HG02759 (cell line): ENCODE results near the gene ADAM10.

Source experiments
- ATAC-seq: cut with Tn5 transposase; IDR thresholded peaks from one replicate; pipeline ENCODE4 v1.9.1; 2021; ENCODE audit warnings: mild to moderate bottlenecking, moderate library complexity; ENCODE audit not compliant: unreplicated experiment

Gene ADAM10

DNA sequence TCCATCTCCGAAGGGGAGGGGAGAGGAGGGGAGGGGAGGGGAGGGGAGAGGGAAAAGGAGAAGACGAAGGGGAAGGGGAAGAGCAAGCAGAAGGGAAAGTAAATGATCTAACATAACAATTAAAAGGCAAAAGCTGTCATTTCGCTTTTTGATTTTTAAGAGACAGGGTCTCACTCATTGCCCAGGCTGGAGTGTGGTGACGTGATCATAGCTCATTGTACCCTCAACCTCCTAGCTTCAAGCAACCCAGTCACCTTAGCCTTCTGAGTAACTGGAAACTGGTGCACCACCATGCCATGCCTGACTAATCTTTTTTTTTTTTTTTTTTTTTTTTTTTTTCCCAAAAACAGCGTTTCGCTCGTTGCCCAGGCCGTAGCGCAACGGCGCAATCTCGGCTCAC is 22.6 kb downstream of the ADAM10 start:
- ATAC-seq: no peak

DNA sequence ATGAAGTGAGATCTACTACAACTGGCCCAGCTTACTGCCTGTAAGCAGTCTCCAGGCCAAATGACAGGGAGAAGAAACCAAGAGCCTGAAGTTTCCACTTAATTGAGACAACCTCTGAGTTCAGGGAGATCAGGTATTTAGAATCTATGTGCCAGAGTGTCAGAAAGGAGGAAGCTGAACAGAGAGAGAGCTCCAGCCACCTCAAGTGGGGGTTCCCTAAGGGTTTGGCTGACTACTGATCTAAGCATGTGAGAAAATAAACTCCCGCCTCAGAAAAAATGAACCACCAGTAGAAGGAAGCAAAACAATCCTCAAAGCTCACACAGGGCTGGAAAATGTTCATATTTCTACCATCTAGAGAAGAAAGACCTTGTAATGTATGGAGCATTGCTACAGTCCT is 25.0 kb downstream of the ADAM10 start:
- ATAC-seq: peak; percentile 84

DNA sequence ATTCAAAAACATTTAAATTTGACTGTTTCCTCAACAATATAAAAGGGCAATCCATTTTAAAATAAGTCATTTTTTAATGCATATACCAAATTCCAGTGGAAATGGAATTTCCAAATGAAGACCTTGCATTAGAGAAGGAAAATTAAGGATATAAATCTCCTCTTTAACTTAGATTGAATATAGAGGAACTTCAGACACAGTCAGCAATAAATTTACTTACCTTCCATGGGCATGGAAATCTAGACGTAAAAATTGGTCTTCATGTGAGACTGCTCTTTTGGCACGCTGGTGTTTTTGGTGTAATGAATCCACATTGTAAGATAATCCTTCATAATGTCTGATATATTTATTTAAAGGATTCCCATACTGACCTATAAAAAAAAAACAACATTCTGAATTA is 32.1 kb downstream of the ADAM10 start:
- ATAC-seq: no peak

DNA sequence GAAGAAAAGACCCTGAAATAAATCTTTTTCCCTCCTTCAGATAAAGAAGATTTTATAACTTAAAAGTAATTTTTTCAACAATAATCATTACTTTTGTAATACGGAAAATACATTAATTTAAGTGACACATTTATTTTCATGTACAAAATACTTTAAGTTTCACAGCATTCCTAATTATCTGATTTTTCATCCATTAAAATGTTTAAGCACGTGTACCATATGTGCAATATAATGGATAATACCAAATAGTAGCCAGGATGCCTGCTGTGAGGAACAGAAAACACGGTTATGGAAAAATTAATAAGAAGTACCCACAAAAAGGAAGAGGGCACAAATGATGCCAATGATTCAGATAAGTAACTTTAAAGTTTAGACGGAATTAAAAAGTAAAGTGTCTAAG is 33.5 kb downstream of the ADAM10 start:
- ATAC-seq: no peak

DNA sequence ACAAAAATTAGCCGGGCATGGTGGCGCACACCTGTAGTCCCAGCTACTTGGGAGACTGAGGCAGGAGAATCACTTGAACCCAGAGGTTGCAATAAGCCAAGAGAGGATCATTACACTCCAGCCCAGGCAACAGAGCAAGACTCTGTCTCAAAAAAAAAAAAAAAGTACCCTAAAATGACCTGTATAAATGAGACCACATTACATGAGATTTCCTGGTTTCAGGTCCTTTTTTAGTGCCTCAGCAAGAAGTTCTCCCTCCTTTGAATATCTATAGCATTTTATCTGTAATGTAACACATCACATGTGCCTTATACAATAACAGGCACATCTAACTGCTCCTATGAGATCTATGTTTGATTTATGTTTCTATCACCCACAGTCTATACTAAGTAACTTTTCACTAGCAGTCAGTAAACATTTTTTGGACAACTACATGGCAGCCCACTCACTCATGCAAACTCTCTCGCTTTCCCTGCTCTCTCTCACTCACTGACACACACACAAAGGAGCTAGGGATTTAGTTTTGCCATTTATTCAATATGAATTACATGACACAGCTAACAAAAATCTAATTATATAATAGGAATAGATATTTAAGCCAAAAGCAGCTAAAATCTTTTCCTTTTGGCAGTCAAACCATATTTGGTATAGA is 34.1 kb downstream of the ADAM10 start:
- no peak for ATAC-seq

DNA sequence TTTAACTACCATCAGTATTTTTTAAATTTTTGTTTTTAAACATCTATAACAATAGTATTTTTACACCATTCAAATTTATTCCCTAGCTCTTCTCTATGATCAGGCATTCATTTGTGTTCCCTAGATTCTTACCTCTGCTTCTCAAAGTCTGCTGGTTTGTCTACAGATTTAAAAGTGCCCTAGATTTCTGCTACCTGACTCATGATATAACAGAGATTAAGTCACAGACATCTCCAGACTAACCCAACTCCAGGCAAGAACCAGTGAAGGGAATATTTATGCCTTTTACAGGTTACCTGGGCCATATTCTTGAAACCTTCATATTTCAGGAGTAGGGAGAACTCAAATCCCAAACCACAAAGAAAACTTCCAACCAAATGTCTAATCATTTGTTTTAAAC is 38.8 kb downstream of the ADAM10 start:
- no peak for ATAC-seq

DNA sequence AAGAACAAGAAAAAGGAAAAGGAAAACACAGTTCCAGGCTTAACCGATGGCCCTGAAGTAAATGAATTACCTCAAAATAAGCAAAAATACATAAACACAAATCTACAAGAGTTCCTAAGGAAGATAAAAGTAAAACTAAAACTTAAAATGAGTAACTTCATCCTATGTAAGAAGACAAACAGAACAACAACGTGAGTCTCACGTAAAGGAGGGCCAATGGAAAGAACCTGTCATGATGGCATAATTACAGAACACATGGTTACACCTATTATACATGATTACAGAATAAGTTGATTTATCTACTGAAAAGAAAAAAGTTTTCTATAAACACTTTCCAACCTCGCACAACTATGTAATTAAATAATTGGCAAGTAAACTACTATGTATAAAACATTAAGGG is 42.1 kb downstream of the ADAM10 start:
- ATAC-seq: no peak

DNA sequence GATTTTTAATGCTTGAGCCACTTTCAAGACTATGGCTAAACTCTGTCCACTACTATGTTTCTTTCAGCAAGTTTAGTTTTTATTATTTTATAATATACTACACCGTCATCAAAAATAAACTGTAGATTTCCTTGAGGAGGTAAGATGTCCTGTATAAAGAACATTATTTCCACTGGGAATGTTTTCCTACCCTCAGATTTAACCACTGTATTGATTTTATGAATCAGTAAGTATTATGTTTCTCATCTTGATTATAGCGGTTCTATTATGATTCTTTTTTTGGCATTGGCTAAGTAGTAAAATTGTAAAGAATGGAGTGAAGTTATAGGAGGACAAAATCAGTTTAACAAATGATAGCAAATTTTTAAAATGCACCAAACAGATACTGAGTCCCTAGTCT is 44.4 kb downstream of the ADAM10 start:
- ATAC-seq: no peak

DNA sequence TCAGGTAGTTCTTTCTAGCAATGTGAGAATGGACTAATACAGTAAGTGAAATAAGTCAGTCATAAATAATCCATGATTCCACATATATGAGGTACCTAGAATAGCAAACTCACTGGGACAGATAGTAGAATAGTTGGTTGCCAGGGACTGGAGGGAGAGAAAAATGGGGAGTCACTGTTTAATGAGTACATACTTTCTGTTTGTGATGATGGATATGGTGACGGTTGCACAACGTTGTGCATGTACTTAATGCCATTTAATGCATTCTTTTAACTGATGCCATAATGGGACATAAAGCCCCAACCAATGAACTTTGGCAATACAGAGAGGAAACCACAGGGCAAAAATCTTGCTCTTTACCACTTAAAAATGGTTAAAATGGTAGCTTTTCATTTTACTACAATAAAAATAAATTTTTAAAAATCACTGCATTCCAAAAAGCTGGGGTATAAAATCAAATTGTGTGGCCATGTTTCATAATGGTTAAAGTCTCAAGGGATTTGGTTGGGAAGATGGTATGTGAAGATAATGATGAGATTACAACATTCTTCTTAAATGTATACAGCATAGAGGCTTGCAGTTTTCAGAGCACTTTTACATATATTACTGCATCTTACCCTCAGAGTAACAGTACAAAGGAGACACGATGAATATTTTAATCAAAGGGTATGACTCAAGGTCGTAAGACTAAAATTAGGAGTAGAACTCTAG is 45.2 kb downstream of the ADAM10 start:
- no peak for ATAC-seq

DNA sequence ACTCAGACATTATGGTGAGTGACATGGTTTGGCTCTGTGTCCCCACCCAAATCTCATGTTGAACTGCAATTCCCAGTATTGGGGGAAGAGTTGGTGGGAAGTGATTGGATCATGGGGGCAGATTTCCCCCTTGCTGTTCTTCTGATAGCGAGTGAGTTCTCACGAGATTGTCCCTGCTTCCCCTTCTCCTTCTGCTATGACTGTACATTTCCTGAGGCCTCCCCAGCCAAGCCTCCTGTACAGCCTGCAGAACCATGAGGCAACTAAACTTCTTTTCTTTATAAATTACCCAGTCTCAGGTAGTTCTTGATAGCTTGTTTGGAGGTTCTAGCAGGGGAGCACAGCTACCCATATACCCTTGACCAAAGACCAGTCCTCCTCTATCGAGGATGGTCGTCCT is 45.9 kb downstream of the ADAM10 start:
- no peak for ATAC-seq

DNA sequence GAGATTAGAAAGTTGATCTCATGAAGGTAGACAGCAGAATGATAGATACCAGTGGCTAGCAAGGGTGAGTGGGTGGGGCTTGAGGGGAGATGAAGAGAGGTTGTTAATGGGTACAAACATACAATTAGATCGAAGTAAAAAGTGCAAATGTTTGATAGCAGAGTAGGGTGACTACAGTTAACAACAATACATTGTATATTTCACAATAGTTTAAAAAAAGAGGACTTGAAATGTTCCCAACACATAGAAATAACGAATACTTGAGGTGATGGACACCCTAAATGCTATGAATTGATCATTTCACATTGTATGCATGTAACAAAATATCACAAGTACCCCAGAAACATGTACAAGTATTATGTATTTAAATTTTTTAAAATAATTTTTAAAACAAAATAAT is 47.3 kb downstream of the ADAM10 start:
- ATAC-seq: no peak

DNA sequence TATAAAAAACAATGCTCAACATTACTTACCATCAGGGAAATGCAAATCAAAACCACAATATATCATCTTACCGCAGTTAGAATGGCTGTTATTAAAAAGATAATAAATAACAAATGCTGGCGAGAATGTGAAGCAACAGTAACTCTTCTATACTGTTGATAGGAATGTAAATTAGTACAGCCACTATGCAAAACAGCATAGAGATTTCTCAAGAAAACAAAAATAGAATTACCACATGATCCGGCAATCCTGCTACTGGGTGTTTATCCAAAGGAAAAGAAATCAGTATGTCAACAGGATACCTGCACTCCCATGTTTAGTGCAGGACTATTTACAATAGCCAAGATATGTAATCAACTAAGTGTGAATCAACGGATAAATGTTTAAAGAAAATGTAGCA is 48.1 kb downstream of the ADAM10 start:
- no peak for ATAC-seq

DNA sequence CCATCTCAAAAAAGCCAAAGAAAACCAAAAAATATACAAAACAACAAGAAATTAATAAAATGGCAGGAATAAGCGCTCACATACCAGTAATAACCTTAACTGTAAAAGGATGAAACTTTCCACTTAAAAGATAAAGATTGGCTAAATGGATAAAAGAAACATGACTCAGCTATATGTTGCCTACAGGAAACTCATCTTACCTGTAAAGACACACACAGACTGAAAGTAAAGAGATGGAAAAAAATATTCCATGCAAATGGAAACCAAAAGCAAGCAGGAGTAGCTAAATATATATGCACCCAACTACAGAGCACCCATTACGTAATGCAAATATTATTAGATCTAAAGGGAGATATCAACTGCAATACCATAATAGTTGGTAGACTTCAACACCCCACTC is 49.7 kb downstream of the ADAM10 start:
- no peak for ATAC-seq

DNA sequence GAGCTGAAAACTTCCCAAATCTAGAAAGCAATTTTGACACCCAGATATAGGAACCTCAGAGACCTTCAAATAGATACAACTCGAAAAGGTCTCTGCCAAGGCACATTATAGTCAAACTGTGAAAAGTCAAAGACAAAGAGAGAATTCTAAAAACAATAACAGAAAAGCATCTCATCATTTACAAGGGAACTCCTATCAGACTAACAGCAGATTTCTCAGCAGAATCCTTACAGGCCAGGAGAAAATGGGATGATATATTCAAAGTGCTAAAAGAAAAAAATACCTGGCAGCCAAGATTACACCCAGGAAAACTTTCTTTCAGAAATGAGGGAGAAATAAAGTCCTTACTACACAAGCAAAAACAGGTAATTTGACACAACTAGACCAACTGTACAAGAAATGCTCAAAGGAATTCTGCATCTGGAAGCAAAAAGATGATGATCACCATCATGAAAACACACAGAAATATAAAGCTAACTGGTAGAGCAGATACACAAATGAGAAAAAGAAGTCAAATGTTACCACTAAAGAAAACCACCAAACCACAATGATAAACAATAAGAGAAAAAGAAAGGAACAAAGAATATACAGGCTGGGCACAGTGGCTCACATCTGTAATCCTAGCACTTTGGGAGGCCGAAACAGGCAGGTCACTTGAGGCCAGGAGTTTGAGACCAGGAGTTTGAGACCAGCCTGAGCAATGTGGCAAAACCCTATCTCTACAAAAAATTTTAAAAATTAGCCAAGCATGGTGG is 50.4 kb downstream of the ADAM10 start:
- ATAC-seq: no peak

DNA sequence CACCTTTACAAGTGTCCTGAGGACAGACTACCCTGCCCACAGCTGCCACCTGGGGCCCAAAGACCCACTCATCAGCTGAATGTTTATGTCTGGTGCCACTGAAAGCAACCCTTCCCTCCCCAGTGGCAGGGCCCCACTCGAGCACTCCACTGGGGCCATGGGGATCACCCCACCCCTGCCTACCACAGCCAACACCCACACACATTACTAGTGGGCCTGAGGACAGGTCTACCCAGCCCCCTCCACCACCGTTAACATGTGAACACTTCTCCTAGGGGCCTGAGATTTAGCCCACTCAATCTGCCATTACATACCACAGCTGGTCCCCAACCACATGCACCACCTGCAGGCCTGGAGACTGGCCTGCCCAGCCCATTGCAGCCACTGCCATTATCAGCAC is 52.3 kb downstream of the ADAM10 start:
- no peak for ATAC-seq

DNA sequence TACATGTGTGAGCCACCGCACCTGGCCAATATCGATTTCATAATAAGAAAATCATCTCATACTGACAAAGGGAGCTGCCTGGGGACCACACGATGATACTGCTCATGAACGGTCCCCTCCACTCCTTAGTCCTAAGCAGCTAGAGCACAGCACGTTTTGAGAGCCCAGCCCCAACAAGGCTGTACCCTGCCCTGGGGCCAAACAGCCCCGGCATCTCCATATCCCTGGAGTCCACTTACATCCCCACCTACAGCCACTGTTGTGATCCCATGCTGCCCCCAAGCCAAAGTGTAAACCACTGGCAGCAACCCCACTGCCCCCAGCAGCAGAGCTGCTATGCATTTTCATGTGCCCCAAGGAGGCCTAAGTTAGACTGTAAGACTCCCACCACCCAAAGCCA is 52.8 kb downstream of the ADAM10 start:
- ATAC-seq: no peak

DNA sequence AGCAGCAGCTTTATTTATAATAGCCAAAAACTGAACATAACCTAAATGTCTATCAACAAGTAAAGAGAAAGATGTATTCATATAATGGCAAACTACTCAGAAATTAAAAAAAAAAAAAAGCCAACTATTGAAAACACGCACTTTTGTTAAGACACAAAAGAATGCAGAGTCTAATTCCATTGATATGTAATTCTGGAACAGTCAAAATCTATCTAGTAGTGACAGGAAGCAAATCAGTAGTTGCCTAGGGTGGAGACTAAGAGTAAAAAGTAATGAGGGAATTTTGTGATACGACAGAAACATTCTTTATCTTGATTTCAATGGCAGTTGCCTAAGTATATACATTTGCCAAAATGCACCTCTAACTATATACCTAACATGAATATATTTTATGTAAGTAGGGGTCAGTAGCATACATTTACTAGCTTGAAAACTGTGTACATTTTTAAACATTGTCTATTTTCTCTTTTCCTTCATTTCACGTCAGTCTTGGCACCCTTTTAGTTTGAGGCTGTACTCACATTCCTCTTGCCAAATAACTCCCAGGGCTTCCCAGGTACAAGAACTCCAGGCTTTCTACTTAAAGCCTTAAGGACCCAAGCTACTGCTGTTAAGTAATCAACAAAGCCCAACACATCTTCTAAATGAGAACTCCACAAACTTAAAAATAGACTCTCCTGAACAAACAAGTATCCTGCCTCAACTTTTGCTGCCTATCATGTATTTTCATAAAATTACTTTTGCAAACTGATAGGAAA is 54.7 kb downstream of the ADAM10 start:
- no peak for ATAC-seq

DNA sequence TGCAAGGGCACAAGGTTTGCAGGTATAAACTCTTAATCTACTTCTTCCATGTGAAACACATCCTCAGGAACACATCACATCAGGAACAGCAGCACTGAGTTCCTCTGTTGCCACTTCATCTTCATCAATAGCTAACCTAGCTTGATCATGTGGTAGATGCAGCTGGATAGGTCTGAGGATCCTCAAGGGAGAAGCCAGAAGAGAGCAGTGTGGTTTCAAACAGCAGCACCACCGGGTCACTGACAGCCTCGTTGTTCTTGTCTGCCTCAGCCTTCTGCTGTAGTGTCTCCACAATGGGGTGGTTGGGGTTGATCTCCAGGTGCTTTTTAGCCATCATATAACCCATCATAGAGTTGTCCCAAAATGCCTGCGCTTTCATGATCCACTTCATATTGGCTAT is 58.8 kb downstream of the ADAM10 start:
- ATAC-seq: no peak

DNA sequence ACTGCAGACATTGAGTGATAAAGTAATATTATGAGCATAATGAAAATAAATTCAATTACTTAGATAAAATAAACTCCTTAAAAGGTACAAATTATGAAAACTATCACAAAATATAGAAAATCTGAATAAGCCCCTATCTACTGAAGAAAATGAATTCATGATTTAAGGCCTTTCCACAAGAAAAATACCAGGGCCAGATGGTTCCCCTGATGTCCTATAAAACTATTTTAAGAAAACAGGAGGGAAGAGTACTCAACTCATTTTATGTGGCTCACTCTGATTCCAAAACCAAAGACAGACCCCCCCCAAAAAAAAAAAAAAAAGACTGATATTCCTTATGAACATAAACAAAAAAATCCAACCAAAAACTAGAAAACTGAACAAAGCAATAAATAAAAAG is 59.9 kb downstream of the ADAM10 start:
- no peak for ATAC-seq

DNA sequence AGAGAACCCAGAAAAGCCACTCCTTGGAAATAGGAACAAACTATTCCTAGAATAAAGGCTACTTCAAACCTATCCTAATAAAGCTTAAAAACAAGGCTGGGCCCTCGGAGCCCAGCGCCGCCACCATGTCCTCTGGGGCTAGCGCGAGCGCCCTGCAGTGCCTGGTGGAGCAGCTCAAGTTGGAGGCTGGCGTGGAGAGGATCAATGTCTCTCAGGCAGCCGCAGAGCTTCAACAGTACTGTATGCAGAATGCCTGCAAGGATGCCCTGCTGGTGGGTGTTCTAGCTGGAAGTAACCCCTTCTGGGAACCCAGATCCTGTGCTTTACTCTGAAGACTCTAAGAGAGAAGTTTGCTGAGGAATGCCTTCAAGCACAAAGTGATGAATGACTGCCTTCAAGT is 63.2 kb downstream of the ADAM10 start:
- no peak for ATAC-seq

DNA sequence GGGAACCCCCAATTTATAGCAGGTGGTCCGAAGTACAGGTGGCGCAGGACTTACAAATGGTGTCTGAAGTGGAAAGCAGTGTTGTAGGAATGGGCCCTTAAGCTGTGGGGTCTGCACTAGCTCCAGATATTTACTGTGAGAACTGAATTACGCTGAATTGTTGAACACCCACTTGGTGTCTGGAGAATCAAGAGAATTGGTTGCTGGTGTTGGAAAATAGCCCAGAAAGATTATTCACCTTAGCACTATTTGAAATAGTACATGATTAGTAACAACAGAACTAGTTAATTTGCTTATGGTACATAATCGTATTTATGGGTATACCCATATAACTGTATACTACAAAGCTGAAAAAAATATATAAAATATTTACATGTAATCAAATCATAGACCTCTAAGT is 64.8 kb downstream of the ADAM10 start:
- ATAC-seq: no peak
